ENCODE results near the gene GLB1L3.

- TF ChIP-seq ELK1 (IDR thresholded peaks at IDR 0.05; ENCODE audit: borderline replicate concordance, low read depth, low read length) (no peak), CTCF (conservative IDR thresholded peaks at IDR 0.05; ENCODE audit: low read depth, low read length) (peak; percentile 60), MAFK (IDR thresholded peaks at IDR 0.05; ENCODE audit: low read depth, low read length) (no peak), RFX5 (IDR thresholded peaks at IDR 0.05; ENCODE audit: low read depth, low read length) (no peak), MAZ (IDR thresholded peaks at IDR 0.05; ENCODE audit: borderline replicate concordance, low read depth, low read length) (no peak), MXI1 (IDR thresholded peaks at IDR 0.05; ENCODE audit: borderline replicate concordance, low read depth, low read length) (no peak), CEBPB (IDR thresholded peaks at IDR 0.05; ENCODE audit: low read depth, low read length) (no peak), SMC3 (IDR thresholded peaks at IDR 0.05; ENCODE audit: low read depth, low read length) (peak; percentile 57), POLR2A (IDR thresholded peaks at IDR 0.05; ENCODE audit: low read depth, low read length) (no peak), RAD21 (IDR thresholded peaks at IDR 0.05; ENCODE audit: low read length) (peak; percentile 73), USF2 (IDR thresholded peaks at IDR 0.05; ENCODE audit: low read depth, low read length) (no peak), CHD1 (IDR thresholded peaks at IDR 0.05; ENCODE audit: low read depth, low read length) (no peak)
These were observed 84.1 kb downstream of the GLB1L3 start for GRCh38 chr11:134360050-134360835.

All from IMR-90 (cell line).